Measurements from ENCODE around the gene IL36B.

Gene IL36B

DNA sequence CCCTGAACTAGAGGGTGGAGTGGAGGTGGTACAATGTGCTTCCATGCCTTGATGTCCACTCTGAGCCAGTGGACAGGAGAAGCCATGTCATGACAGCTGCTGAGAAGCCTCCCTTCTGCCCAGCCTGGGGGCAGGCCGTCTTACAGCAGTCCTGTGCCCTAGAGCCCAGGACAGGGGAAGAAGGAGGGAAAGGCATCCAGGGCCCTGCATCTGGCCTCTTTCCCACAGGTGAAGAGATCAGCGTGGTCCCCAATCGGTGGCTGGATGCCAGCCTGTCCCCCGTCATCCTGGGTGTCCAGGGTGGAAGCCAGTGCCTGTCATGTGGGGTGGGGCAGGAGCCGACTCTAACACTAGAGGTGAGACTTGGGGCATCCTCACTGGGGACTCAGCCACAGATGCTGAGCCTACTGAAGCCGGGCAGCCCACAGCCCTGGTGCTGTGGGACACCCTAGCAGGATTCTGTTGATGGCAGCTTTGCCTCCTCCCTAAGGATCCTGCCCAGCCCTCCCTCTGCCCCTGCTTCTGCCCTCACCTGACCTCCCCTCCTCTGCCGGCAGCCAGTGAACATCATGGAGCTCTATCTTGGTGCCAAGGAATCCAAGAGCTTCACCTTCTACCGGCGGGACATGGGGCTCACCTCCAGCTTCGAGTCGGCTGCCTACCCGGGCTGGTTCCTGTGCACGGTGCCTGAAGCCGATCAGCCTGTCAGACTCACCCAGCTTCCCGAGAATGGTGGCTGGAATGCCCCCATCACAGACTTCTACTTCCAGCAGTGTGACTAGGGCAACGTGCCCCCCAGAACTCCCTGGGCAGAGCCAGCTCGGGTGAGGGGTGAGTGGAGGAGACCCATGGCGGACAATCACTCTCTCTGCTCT is 9.5 kb upstream of the IL36B start:
- TF ChIP-seq, protein P1, sequence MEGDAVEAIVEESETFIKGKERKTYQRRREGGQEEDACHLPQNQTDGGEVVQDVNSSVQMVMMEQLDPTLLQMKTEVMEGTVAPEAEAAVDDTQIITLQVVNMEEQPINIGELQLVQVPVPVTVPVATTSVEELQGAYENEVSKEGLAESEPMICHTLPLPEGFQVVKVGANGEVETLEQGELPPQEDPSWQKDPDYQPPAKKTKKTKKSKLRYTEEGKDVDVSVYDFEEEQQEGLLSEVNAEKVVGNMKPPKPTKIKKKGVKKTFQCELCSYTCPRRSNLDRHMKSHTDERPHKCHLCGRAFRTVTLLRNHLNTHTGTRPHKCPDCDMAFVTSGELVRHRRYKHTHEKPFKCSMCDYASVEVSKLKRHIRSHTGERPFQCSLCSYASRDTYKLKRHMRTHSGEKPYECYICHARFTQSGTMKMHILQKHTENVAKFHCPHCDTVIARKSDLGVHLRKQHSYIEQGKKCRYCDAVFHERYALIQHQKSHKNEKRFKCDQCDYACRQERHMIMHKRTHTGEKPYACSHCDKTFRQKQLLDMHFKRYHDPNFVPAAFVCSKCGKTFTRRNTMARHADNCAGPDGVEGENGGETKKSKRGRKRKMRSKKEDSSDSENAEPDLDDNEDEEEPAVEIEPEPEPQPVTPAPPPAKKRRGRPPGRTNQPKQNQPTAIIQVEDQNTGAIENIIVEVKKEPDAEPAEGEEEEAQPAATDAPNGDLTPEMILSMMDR (IDR thresholded peaks at IDR 0.05; ENCODE audit: insufficient read depth, low read depth, low read length, missing control alignments), result no peak
- no peak overlapping the region for H3K4me3 ChIP-seq (ENCODE audit: low read depth, low read length)
- DNase-seq (ENCODE audit: low read depth), result no peak

DNA sequence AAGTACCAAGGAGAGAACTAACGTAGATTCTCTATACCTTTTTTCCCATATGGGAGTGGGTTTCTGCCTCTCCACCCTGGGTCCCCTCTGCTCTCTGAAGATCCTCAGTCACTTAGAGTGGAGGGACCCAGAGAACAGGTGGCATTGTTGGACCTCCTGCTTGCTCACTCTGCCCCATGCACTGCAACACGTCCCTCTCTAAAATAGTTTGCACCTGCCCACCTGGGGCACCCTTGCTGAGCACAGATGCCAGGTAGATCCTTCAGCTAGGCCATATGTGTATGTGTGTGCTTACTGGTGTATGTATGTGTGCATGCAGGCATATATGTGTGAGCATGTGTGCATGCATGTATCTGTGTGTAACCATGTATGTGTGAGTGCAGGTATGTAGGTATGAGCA is 8.6 kb upstream of the IL36B start:
- no peak for DNase-seq (ENCODE audit: low read depth)
- H3K4me3 ChIP-seq (ENCODE audit: low read depth, low read length), result no peak overlapping the region
- TF ChIP-seq, protein P1 (IDR thresholded peaks at IDR 0.05; ENCODE audit: insufficient read depth, low read depth, low read length, missing control alignments), result no peak

- DNase-seq (ENCODE audit: low read depth), result no peak
- H3K4me3 ChIP-seq (ENCODE audit: low read depth, low read length), result no peak overlapping the region
- TF ChIP-seq, protein P1 (IDR thresholded peaks at IDR 0.05; ENCODE audit: insufficient read depth, low read depth, low read length, missing control alignments), result no peak
Measured at GRCh38 chr2:113060796-113061195, 8.1 kb upstream of the IL36B start.

- TF ChIP-seq, protein P1 (IDR thresholded peaks at IDR 0.05; ENCODE audit: insufficient read depth, low read depth, low read length, missing control alignments), result no peak
- DNase-seq (ENCODE audit: low read depth), result no peak
Measured at GRCh38 chr2:113060396-113060795, 7.7 kb upstream of the IL36B start.

GRCh38 chr2:113058998-113059960 is 6.6 kb upstream of the IL36B start, which contains the start of gene IL36RN:
Gene IL36RN, plus strand, starts transcription at chr2:113059198. Its CDS starts 241 bp downstream, at chr2:113059439.
- no peak within 1 kb of the TSS for H3K4me3 ChIP-seq (ENCODE audit: low read depth, low read length)
- DNase-seq (ENCODE audit: low read depth), result no peak
- TF ChIP-seq, protein P1 (IDR thresholded peaks at IDR 0.05; ENCODE audit: insufficient read depth, low read depth, low read length, missing control alignments), result no peak

More at GRCh38 chr2:113060396-113060795, 7.7 kb upstream of the IL36B start:
- H3K4me3 ChIP-seq (ENCODE audit: low read depth, low read length), result no peak overlapping the region

DNA sequence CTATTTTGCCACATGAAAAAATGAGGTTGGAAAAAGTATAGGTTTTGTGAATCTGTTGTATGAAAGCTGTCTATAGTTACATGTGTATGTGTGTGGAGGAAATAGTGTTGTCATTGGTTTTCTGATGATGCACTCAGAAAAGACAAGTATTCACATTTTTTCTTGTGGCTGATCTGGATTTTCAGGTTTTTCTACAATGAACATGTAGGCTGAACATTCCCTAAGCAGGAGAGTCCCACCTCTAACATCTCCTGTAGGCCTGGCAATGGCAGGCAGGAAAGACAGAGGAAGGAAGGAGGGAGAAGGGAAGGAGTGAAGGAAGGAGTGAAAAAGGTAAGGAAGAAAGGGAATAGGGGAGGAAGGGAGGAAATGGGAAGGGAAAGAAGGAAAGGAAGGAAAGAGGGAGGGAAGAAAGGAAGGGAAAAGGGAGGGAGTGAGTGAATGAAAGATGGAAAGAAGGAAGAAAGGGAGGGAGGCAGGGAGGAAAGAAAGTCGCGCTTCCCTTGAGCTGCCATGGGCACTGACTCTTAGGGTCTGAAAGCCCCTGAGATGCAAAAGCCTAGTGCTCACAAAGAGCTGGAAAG is 5.8 kb upstream of the IL36B start:
- TF ChIP-seq, protein P1 (IDR thresholded peaks at IDR 0.05; ENCODE audit: insufficient read depth, low read depth, low read length, missing control alignments), result no peak
- H3K4me3 ChIP-seq (ENCODE audit: low read depth, low read length), result no peak overlapping the region
- no peak for DNase-seq (ENCODE audit: low read depth)

All from GM12865 (cell line).